ENCODE measurements around the gene STK17B.

Gene STK17B

DNA sequence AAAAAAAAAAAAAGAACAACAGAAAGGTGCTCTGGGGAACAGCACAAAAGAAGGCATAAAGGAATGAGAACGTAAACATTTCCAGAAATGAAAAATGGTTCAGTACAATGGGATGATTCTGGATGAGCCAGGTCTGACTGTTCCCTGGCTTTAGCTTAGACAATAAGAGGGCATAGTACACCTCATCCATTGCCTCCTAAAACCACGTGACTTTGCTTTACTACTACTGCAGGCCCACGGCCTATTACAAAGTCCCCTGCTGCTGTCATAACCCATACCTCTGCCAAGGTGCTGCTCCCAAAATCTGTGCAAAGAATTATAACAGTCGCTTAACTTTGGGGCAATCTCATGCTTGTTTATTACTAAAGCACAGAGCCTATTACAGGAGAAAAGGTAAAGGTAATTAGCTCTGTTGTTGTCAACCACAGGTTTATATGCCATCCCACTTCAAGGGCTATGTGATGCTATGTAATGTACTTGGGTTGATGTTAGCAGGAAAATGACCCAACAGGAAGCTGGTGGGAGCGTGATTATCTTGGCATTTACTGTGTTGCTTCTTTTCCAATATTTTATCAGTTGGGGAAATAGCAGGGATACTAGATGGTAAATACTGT lies 26.8 kb downstream of the STK17B start:
- DNase-seq (ENCODE audit: low read depth) = no peak
- TF ChIP-seq, protein P1, sequence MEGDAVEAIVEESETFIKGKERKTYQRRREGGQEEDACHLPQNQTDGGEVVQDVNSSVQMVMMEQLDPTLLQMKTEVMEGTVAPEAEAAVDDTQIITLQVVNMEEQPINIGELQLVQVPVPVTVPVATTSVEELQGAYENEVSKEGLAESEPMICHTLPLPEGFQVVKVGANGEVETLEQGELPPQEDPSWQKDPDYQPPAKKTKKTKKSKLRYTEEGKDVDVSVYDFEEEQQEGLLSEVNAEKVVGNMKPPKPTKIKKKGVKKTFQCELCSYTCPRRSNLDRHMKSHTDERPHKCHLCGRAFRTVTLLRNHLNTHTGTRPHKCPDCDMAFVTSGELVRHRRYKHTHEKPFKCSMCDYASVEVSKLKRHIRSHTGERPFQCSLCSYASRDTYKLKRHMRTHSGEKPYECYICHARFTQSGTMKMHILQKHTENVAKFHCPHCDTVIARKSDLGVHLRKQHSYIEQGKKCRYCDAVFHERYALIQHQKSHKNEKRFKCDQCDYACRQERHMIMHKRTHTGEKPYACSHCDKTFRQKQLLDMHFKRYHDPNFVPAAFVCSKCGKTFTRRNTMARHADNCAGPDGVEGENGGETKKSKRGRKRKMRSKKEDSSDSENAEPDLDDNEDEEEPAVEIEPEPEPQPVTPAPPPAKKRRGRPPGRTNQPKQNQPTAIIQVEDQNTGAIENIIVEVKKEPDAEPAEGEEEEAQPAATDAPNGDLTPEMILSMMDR (conservative IDR thresholded peaks at IDR 0.05; ENCODE audit: low read length) = no peak
- no peak overlapping the region for H3K4me3 ChIP-seq (ENCODE audit: low read length)

DNA sequence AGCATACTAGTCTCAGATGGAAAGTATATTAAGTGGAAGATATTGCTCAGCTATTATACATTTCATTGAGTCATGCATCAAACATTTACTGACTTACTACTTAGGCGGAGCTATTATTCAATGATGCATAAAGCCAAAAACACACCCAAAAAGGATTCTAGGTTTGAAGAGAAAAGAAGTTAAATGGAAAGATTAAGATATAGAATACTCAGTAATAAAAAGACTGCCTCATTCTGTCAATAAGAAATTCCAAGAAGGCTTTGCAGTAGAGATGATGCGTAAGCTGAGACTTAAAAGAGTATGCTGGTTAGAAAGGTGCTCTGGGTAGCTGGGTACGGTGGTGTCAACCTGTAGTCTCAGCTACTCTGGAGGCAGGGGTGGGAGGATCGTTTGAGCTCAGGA lies 27.6 kb downstream of the STK17B start:
- DNase-seq (ENCODE audit: low read depth) = no peak

DNA sequence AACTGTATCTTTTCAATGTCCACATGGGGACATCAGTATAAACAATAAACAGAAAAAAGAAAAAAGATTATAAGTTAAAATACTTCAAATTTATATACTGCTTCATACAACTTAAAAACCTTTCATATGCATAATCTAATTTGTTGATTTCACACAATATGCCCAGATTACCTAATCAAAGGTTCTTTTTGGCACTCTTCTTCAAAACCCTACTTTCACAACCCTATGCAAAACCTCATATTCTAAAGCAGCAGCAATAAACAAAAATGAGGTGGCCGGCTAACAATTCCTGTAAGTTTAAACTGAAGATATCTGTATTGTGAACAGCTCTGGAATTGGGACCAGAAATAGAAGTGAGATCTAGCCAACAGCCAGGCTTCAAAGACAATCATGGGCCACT lies 28.6 kb downstream of the STK17B start:
- no peak for DNase-seq (ENCODE audit: low read depth)
- TF ChIP-seq, protein P1 (conservative IDR thresholded peaks at IDR 0.05; ENCODE audit: low read length) = no peak
- no peak overlapping the region for H3K4me3 ChIP-seq (ENCODE audit: low read length)

More for the DNA sequence above, 27.6 kb downstream of the STK17B start:
- no peak overlapping the region for H3K4me3 ChIP-seq (ENCODE audit: low read length)
- TF ChIP-seq, protein P1 (conservative IDR thresholded peaks at IDR 0.05; ENCODE audit: low read length) = no peak

DNA sequence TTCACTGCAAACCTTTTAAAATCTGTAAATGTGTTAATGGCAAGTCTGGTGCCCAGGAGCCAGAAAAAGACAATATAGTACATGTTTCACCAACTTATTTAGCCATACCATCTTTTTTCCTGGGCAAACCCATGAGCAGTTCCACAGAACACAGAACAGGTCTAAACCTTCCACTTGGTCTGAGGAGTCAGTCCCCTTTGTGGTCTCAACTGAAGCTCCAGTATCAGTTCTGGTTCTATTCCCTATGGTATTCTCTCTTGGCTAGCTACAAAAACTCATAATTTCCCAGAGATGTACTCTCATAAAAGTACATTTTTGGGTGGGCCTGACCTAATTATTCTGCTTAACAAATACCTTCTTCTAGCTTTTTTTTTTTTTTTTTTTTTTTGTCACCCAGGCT lies 31.2 kb downstream of the STK17B start:
- H3K4me3 ChIP-seq (ENCODE audit: low read length) = no peak overlapping the region
- DNase-seq (ENCODE audit: low read depth) = no peak
- TF ChIP-seq, protein P1 (conservative IDR thresholded peaks at IDR 0.05; ENCODE audit: low read length) = no peak

DNA sequence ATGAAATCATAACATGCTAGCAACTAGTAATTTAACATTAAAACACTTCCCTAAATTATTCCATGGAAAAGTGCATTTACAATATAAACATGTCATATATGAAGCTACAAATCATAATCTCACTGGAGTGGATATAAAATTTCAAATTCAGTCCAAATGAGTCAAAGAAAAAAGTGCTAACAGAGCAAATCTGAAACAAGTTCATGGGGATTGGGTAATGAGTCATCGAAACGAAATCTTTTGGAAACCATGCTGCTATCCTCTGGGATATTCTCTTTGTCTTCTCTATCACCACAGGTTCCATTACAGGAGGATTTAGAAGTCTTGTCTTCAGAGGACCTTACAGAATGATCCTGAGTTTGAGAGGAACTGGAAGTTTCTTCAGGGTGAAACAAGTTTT lies 34.1 kb downstream of the STK17B start:
- no peak for DNase-seq (ENCODE audit: low read depth)
- TF ChIP-seq, protein P1 (conservative IDR thresholded peaks at IDR 0.05; ENCODE audit: low read length) = no peak
- no peak overlapping the region for H3K4me3 ChIP-seq (ENCODE audit: low read length)

DNA sequence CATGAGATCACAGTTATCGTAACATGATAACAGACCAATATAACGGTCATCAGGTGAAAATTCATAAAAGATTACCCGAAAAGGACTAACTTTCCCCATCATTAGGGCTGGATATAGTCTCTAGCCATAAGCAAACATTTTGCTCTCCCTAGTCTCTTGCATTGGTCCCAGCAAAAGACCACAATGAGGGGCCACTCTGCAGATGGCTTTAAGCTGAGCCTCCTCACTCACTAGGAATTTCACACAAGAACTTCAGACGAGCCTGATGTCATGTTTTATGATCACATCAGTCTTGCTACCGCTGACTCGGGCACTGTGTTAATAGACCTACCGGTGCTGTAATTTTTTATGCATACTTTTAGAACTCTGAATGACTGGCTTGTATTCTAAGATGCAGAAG lies 35.2 kb downstream of the STK17B start:
- DNase-seq (ENCODE audit: low read depth) = no peak
- TF ChIP-seq, protein P1 (conservative IDR thresholded peaks at IDR 0.05; ENCODE audit: low read length) = no peak
- no peak overlapping the region for H3K4me3 ChIP-seq (ENCODE audit: low read length)
